ENCODE data around the gene KRT8.

The KRT8 gene

GRCh38 chr12:52925717-52926595, 21.1 kb upstream of the KRT8 start:
- DNase-seq (ENCODE audit: low read depth): no peak
- no peak for TF ChIP-seq CTCF (IDR thresholded peaks at IDR 0.05; ENCODE audit: insufficient read depth, low read depth, low read length, missing control alignments)
- no peak overlapping the region for H3K4me3 ChIP-seq (ENCODE audit: low read depth, low read length)

- DNase-seq (ENCODE audit: low read depth): no peak
- TF ChIP-seq CTCF (IDR thresholded peaks at IDR 0.05; ENCODE audit: insufficient read depth, low read depth, low read length, missing control alignments): no peak
- no peak overlapping the region for H3K4me3 ChIP-seq (ENCODE audit: low read depth, low read length)
Observed at GRCh38 chr12:52924764-52925716, 20.2 kb upstream of the KRT8 start.

GRCh38 chr12:52921488-52922165, 16.8 kb upstream of the KRT8 start:
- TF ChIP-seq CTCF (IDR thresholded peaks at IDR 0.05; ENCODE audit: insufficient read depth, low read depth, low read length, missing control alignments): no peak
- no peak overlapping the region for H3K4me3 ChIP-seq (ENCODE audit: low read depth, low read length)
- no peak for DNase-seq (ENCODE audit: low read depth)

GRCh38 chr12:52920937-52921336, 16.1 kb upstream of the KRT8 start:
- TF ChIP-seq CTCF (IDR thresholded peaks at IDR 0.05; ENCODE audit: insufficient read depth, low read depth, low read length, missing control alignments): no peak
- DNase-seq (ENCODE audit: low read depth): no peak
- H3K4me3 ChIP-seq (ENCODE audit: low read depth, low read length): no peak overlapping the region

- DNase-seq (ENCODE audit: low read depth): no peak
- no peak overlapping the region for H3K4me3 ChIP-seq (ENCODE audit: low read depth, low read length)
- TF ChIP-seq CTCF (IDR thresholded peaks at IDR 0.05; ENCODE audit: insufficient read depth, low read depth, low read length, missing control alignments): no peak
Observed at GRCh38 chr12:52918784-52919183, 13.9 kb upstream of the KRT8 start.

- no peak for TF ChIP-seq CTCF (IDR thresholded peaks at IDR 0.05; ENCODE audit: insufficient read depth, low read depth, low read length, missing control alignments)
- H3K4me3 ChIP-seq (ENCODE audit: low read depth, low read length): no peak overlapping the region
- no peak for DNase-seq (ENCODE audit: low read depth)
Observed at GRCh38 chr12:52918351-52918750, 13.5 kb upstream of the KRT8 start.
